Vagina (tissue), 2 donors: ENCODE measurements around the gene SEMA4D. TPM values are rescaled to one million over a fixed set of nuclear protein-coding genes. Genes with fewer than 3 reads are reported as not detected.

Experiments
- DNase-seq, 2 donors: peaks; one replicate each; pipeline ENCODE4 v3.0.0-alpha.2; 2017; ENCODE audit errors: extremely low spot score in 2 of 2
- H3K27ac ChIP-seq: fragments of 200-600 bp; sonication (generic); one replicate; pipeline ENCODE4 v1.5.1; 2019
- H3K27me3 ChIP-seq: fragments of 200-600 bp; sonication (generic); one replicate; pipeline ENCODE4 v1.5.1; 2019
- H3K36me3 ChIP-seq, 2 donors: fragments of 200-600 bp; sonication (generic); one replicate each; pipeline ENCODE4 v1.5.1; 2017 to 2019
- H3K4me1 ChIP-seq: fragments of 200-600 bp; sonication (generic); one replicate; pipeline ENCODE4 v1.5.1; 2019
- H3K4me3 ChIP-seq, 2 donors: fragments of 200-600 bp; sonication (generic); 1 replicate in 1 of 2; 2 replicates in 1 of 2; pipeline ENCODE4 v1.5.1; 2016 to 2019
- H3K9me3 ChIP-seq: fragments of 200-600 bp; sonication (generic); one replicate; pipeline ENCODE4 v1.5.1; 2019
- POLR2A ChIP-seq, 2 donors: fragments of 450-650 bp; IDR thresholded peaks; one replicate each; pipeline ENCODE4 v1.6.1; 2017; ENCODE audit warnings: antibody characterized with exemption in 2 of 2, mild to moderate bottlenecking in 2 of 2, moderate library complexity in 2 of 2
- POLR2AphosphoS5 ChIP-seq, 2 donors: sonication (generic); formaldehyde crosslinking; IDR thresholded peaks; one replicate each; pipeline ENCODE4 v1.9.0; 2017; ENCODE audit warnings: antibody characterized with exemption in 2 of 2, mild to moderate bottlenecking in 2 of 2, low read depth in 1 of 2; ENCODE audit not compliant: insufficient read depth in 1 of 2
- intact Hi-C: fragments of 100-400 bp; cut with DNase I; formaldehyde crosslinking; loops from one replicate; pipeline ENCODE4 v1.15.1; 2023
- total RNA-seq: library from RNA; depleted of rRNA; stranded (reverse); fragments of >200 nt; gene quantifications from one replicate; pipeline ENCODE4 v1.2.3, GENCODE V29; 2016
- TF ChIP-seq, protein P1 (sequence below), 3 experiments: fragments of 450-650 bp in 2 of 3; fragments of 200-600 bp in 1 of 3; sonication (generic) in 1 of 3; IDR thresholded peaks; one replicate each; pipeline ENCODE4 v1.5.1; 2017 to 2019; ENCODE audit warnings: antibody characterized with exemption in 3 of 3, mild to moderate bottlenecking in 2 of 3, moderate library complexity in 2 of 3

The SEMA4D gene
- total RNA-seq, 1 donor from 2014 or later, result 39.3 TPM

DNA sequence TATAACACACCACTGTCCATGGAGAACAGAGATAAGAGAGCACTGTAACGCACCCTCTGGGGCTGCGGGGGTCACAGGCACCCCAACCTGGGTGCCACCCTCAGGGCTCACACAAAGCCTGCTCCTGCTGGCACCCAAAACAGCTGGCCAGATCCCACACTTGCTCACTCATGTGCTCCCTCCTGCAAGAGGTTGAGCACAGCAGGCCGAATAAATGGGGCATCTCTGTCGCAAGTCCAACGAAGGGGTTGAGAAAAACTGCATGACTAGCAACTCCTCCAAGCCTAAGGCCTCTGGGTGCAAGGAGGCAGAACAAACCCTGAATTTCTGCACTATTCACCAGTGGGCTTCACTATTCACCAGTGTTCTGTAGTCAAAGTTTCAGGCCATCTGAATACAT, 99.3 kb downstream of the SEMA4D start:
- no peaks in the 10 kb centered on the region for H3K27me3 ChIP-seq
- H3K36me3 ChIP-seq, result peaks cover 0 to 52% of the 10 kb centered on the region in 2 donors
- H3K4me1 ChIP-seq, result no peaks in the 10 kb centered on the region
- no peak for DNase-seq
- no peaks in the 10 kb centered on the region for H3K9me3 ChIP-seq
- no peak for TF ChIP-seq POLR2AphosphoS5 (IDR thresholded peaks at IDR 0.05; ENCODE audit: insufficient read depth in 1 of 2, low read depth in 1 of 2)
- no peak for TF ChIP-seq POLR2A (IDR thresholded peaks at IDR 0.05)
- TF ChIP-seq, protein P1, sequence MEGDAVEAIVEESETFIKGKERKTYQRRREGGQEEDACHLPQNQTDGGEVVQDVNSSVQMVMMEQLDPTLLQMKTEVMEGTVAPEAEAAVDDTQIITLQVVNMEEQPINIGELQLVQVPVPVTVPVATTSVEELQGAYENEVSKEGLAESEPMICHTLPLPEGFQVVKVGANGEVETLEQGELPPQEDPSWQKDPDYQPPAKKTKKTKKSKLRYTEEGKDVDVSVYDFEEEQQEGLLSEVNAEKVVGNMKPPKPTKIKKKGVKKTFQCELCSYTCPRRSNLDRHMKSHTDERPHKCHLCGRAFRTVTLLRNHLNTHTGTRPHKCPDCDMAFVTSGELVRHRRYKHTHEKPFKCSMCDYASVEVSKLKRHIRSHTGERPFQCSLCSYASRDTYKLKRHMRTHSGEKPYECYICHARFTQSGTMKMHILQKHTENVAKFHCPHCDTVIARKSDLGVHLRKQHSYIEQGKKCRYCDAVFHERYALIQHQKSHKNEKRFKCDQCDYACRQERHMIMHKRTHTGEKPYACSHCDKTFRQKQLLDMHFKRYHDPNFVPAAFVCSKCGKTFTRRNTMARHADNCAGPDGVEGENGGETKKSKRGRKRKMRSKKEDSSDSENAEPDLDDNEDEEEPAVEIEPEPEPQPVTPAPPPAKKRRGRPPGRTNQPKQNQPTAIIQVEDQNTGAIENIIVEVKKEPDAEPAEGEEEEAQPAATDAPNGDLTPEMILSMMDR (IDR thresholded peaks at IDR 0.05), result no peak
- H3K4me3 ChIP-seq, result no peak overlapping the region
- no peak overlapping the region for H3K27ac ChIP-seq
- intact Hi-C loops, result no loop called here

GRCh38 chr9:89397471-89397870, 100.4 kb downstream of the SEMA4D start:
- Histone ChIP-seq H3K4me3 (no peak overlapping the region), H3K27ac (no peak overlapping the region), H3K4me1 (no peaks in the 10 kb centered on the region), H3K9me3 (no peaks in the 10 kb centered on the region), H3K36me3 (peaks cover 0 to 47% of the 10 kb centered on the region in 2 donors), H3K27me3 (no peaks in the 10 kb centered on the region)
- TF ChIP-seq, protein P1 (IDR thresholded peaks at IDR 0.05), result no peak
- TF ChIP-seq POLR2A (IDR thresholded peaks at IDR 0.05) (no peak), POLR2AphosphoS5 (IDR thresholded peaks at IDR 0.05; ENCODE audit: insufficient read depth in 1 of 2, low read depth in 1 of 2) (no peak)
- no peak for DNase-seq
- intact Hi-C loops, result no loop called here

GRCh38 chr9:89395931-89396710, 101.8 kb downstream of the SEMA4D start:
- intact Hi-C loops, result no loop called here
- H3K4me3 ChIP-seq, result no peak overlapping the region
- TF ChIP-seq POLR2AphosphoS5 (IDR thresholded peaks at IDR 0.05; ENCODE audit: insufficient read depth in 1 of 2, low read depth in 1 of 2), result no peak
- no peak for TF ChIP-seq POLR2A (IDR thresholded peaks at IDR 0.05)
- TF ChIP-seq, protein P1 (IDR thresholded peaks at IDR 0.05), result no peak
- no peaks in the 10 kb centered on the region for H3K9me3 ChIP-seq
- no peak overlapping the region for H3K27ac ChIP-seq
- DNase-seq, result no peak
- no peaks in the 10 kb centered on the region for H3K4me1 ChIP-seq
- H3K36me3 ChIP-seq, result peaks cover 0 to 41% of the 10 kb centered on the region in 2 donors
- no peaks in the 10 kb centered on the region for H3K27me3 ChIP-seq

GRCh38 chr9:89394412-89394811, 103.5 kb downstream of the SEMA4D start:
- Histone ChIP-seq H3K27me3 (no peaks in the 10 kb centered on the region), H3K9me3 (no peaks in the 10 kb centered on the region), H3K36me3 (peaks cover 0 to 51% of the 10 kb centered on the region in 2 donors), H3K4me1 (no peaks in the 10 kb centered on the region), H3K27ac (no peak overlapping the region), H3K4me3 (no peak overlapping the region)
- no peak for TF ChIP-seq POLR2A (IDR thresholded peaks at IDR 0.05)
- TF ChIP-seq, protein P1 (IDR thresholded peaks at IDR 0.05), result no peak
- no peak for TF ChIP-seq POLR2AphosphoS5 (IDR thresholded peaks at IDR 0.05; ENCODE audit: insufficient read depth in 1 of 2, low read depth in 1 of 2)
- intact Hi-C loops, result no loop called here
- no peak for DNase-seq

DNA sequence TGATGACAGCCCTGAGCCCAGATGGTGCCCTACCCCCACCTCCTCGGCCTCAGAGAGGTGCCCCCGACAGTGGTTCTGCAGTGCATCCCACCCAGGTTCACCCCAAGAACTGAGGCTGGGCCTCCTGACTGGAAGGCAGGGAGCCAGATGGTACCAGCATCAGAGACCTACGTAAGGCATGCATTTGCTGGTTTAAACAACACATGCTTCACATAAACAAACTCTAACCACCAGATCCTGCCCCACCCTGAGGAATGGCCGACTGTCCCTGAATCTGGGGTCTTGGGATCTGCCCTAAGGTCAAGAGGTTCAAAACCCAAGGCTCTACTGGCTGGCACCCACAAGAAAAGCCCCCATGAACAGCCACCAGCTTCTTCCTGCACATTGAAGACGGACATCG, 106.3 kb downstream of the SEMA4D start:
- Histone ChIP-seq H3K36me3 (peaks cover 0 to 40% of the 10 kb centered on the region in 2 donors), H3K27me3 (no peaks in the 10 kb centered on the region), H3K27ac (no peak overlapping the region), H3K9me3 (no peaks in the 10 kb centered on the region), H3K4me3 (no peak overlapping the region), H3K4me1 (peaks cover 26% of the 10 kb centered on the region)
- intact Hi-C loops, result no loop called here
- DNase-seq, result no peak
- no peak for TF ChIP-seq POLR2AphosphoS5 (IDR thresholded peaks at IDR 0.05; ENCODE audit: insufficient read depth in 1 of 2, low read depth in 1 of 2)
- no peak for TF ChIP-seq POLR2A (IDR thresholded peaks at IDR 0.05)
- TF ChIP-seq, protein P1 (IDR thresholded peaks at IDR 0.05), result no peak
